ENCODE measurements around the gene VSIG2.

GRCh38 chr11:124738713-124739478 is 13.2 kb downstream of the VSIG2 start:
- TF ChIP-seq CTCF (conservative IDR thresholded peaks at IDR 0.05) (no peak), ZFX (IDR thresholded peaks at IDR 0.05) (no peak)
